Activated CD8-positive, alpha-beta memory T cell treated with anti-CD3 and anti-CD28 coated beads, Interleukin-2, amount 50 U/mL, for 48 hours (primary cell): Measurements from ENCODE around the gene DHX40.
"Not testable (repeated sequence)": the region's sequence is repeated elsewhere in the genome, so short reads cannot be mapped to it uniquely, and the experiment has no call there.

Experiments used
- DNase-seq: peaks from one replicate; pipeline ENCODE4 v3.0.0-alpha.2; 2020

DHX40 gene

DNA sequence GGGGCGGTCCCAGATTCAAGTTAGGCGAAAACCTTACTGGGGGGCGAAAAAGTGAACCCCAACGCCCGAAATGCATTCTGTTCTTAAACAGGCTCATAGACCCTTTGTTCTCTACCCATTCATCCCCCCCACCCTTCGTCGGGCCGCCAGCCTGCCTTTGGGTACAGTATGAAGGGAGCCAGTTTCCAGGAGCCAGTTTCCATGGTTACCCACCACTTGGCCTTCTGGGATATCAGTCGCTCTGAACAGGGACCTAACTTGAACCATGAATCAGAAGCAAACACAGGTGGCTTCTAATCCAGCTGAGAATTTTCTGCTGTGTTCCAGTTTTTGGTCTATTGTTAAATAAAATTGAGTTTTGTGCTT is 532 bp downstream of the DHX40 start:
- peak; percentile 72 for DNase-seq

DNA sequence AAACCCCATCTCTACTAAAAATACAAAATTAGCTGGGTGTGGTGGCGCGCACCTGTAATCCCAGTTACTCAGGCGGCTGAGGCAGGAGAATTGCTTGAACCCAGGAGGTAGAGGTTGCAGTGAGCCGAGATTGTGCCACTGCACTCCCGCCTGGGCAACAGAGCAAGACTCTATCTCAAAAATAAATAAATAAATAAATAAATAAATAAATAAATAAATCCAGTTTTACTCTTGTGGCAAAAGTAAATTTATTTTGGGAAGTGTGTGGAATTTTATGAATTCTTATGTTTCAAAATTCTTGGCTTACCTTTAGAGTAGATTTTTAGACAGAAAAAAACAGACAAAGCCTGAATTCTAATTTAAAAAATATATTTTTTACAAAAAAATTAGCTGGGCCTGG is 3.7 kb downstream of the DHX40 start:
- not testable (repeated sequence) for DNase-seq

DNA sequence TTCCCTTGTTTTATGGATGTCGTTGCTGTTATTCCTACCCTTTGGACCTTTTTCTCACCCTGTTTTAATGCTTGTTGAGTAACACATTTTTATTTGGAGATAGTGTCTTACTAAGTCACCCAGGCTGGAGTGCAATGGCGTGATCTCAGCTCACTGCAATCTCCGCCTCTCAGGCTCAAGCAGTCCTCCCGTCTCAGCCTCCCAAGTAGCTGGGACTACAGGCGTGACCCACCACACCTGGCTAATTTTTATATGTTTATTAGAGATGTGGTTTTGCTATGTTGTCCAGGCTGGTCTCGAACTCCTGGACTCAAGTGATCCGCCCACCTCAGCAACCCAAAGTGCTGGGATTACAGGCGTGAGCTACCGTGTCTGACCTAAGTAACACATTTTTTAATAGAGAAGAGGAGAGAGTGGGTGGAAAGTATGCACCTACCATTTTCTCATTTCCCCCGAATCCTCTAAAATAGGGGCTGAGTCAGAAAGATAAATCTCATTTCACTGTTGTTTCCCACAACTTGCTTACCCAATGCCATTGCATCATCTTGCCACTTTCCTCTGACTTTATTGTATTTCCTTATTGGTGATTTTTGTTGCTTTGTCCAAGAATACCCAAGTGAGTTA is 7.0 kb downstream of the DHX40 start:
- DNase-seq = no peak

DNA sequence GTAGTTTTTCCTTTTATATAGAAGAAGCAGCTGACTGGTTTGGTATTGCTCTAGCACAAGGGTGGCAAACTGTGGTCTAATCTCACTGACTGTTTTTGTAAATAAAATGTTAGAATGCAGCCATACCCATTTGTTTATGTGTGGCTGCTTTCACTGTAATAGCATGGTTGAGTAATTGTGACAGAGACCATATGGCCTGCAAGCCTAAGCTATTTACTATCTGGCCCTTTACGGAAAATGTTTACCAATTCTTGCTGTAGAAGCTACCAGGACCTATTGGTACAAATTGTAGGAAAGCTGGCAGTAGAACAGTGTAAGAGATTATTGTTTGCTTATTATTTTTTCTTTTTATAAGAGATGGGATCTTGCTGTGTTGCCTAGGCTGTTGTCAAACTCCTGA is 18.8 kb downstream of the DHX40 start:
- not testable (repeated sequence) for DNase-seq

GRCh38 chr17:59600169-59600568 is 34.8 kb downstream of the DHX40 start:
- no peak for DNase-seq

- DNase-seq = no peak
These were observed 35.7 kb downstream of the DHX40 start for GRCh38 chr17:59601130-59601529.

DNA sequence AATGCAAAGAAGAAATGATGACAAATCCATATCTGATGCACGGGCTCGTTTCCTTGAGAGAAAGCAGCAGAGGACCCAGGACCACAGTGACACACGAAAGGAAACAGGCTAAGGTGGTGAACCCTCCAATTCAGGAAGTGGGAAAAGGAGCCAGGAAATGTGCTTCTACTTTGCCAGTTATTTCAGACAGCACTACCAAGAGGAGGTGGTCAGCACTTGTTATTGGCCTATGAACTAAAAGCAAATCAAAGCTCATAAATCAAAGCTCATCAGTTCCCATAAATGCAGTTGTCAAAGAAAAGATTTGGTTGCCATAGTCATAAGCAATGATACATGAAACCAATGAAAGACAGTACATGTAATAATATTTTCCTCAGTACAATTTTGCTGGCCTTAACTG is 41.7 kb downstream of the DHX40 start:
- no peak for DNase-seq

DNA sequence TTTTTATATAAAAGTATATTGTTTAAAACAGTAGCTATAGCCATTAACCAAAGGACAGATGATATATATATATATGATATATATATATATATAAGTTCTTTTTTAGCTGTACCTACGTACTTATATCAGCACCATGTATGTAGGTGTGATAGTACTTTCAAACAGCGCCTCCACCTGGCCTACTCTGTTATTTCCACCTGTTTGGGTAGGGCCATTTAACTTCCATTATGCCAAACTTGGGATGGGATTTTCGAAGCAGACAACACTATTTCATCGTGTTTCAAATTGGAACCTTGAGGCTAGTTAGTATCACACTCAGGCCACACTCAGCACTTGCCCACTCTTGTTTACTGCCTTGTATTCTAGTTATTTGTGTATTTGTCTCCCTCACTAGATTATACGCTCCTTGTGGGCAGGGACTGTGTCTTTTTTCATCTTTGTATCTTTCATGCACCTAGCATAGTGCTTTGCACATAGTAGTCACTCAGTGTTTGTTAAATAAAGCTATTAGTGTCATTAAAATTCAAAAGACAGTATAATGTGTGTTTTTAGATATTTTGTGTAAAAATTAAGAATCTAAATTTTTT is 42.5 kb downstream of the DHX40 start:
- peak; percentile 60 for DNase-seq

DNA sequence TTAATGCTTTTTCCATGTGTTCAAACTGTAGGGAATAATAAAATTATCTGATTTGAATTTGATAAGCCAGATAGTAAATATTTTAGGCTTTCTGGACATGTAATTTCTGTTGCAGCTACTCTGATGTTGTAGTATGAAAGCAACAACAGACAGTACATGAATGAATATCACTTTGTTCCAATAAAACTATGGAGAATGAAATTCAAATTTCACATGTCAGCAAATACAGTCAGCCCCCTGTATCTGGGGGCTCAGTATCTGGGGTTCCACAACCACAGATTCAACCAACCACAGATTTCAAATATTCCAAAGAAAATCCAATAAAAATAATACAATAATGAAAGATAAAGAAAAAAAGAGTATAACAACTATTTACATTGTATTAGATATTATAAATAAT is 46.1 kb downstream of the DHX40 start:
- no peak for DNase-seq

- DNase-seq = no peak
These were observed 51.0 kb downstream of the DHX40 start for GRCh38 chr17:59616253-59616920.

DNA sequence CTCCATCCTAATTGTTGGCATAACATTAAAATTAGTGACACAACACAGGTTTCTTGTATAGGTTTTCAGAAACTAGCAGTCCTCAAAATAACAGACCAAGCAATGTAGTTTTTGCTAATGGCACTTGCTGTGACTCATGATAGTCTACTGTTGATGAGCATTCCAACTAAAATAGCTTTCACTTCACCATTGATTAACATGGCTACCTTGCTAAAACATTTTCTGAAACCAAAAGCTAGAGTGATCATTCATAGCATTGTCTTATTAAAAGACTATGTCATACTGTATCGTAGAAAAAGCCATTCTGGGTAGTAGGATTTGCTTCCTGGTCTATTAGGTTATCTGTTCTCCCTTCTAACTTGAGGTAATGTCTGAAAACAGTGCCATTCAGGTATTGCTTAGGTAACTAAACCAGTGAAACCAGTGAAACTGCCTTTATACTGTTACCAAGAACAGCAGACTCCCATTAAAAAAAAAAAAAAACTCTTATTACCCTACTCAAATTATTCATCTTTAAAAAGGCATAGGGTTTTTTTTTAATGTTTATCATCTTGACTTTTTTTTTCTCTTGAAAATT is 51.8 kb downstream of the DHX40 start:
- no peak for DNase-seq

DNA sequence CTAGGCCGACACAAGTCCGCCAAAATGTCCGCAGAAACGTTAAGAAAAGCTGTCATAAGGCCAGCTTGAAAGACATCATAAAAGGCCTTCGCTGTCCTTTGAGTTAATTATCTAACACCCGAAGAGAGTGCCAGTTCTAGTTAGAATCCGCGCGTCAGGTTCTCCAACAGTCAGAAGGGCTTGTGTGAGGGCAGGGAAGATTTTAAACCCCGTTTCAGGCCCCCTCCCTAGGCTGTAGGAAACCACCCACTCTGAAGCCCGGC is 53.6 kb downstream of the DHX40 start:
- no peak for DNase-seq

DNA sequence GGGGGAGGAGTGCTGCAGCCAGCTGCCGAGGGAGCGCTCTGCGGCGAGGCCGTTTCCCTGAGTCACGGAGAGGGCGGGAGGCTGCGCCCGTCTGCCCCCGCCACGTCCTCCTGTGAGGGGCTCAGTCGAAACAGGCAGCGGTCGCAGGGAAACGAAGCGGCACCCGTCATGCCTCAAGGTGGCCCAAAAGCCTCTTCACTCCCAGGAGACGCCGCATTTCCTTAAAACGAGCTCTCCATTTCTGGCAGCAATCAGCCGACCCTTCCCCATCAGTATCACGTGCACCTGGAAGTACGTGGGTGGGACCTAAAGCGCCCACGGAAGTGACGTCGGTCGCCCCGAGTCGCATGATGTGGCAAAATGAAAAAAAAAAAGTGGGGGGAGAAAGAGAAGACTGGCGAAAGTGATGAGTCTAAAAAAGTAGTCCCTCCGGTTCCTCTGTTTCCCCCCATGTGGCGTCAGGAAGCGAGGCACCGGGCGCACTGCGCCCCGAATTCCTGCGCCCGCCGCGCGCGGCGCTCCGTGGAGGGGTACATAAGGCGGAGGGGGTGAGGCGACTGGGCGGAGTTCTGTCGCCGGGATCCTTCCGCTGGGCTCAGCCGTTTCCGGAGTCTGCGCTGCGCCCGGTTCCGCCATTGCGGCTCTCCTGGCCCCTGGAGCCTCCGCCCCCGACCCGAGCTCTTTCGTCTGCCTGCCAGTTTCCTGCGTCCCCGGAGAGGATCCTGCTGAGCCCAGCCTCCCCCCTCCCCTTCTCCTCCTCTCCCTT is 54.1 kb downstream of the DHX40 start, which contains the start of gene CLTC:
CLTC (plus strand) TSS at position 598 of the 766 bp plus-strand sequence. CDS start 237 bp downstream, outside the sequence.
- peak; percentile 95 for DNase-seq

GRCh38 chr17:59620064-59620359 is 54.6 kb downstream of the DHX40 start:
- DNase-seq = no peak

DNA sequence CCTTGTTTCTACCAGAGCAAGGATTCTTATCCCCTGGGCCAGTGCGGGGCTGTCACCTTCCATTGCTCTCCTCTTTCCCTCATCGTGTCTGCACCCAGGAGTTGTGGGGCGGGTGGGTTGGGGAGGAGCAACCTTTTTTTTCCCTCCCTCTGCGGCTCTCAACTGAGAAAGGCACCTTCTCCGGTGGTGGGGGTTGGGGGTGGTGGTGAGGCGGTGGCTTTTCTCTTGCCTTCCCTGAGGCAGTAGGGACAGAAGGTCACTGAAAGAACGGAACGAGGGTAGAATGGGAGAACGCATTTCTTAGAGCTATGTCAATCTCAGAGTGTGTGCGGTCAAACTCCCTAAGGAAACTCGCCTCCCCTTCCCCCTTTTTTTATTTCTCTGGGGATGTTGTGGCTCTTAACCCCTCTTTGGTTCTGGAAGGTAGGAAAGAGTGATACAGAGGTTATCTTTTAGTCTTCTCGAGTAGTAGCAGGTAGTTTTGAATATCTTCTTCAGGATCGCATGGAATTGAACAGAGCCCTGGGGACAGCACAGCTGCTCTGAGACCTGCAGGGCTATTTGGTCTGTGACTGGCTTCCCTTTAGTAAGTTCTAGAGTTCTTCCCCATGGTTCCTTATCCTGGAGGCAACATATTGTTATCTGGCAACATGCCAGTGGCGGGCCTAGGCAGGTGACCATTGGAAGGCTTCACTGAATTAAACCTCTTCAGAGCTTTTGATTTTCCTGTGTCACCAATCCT is 55.3 kb downstream of the DHX40 start:
- peak; percentile 66 for DNase-seq

GRCh38 chr17:59621771-59622170 is 56.4 kb downstream of the DHX40 start:
- DNase-seq = no peak

- DNase-seq = no peak
These were observed 57.7 kb downstream of the DHX40 start for GRCh38 chr17:59623151-59623550.

DNA sequence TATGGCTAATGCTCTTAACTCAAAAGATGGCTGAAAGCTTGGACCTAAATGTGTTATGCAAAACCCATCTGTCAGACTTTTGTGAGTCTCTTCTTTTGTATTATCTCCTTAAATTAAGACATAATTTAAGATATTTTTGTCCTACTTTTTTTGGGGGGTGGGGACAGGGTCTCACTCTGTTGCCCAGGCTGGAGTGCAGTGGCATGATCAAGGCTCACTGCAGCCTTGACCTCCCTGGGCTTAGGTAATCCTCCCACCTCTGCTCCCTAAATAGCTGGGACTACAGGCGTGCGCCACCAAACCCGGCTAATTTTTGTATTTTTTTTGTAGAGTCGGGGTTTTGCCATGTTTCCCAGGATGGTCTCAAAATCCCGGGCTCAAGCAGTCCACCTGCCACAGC is 61.3 kb downstream of the DHX40 start:
- no peak for DNase-seq

- DNase-seq = no peak
These were observed 61.9 kb downstream of the DHX40 start for GRCh38 chr17:59627274-59627673.

DNA sequence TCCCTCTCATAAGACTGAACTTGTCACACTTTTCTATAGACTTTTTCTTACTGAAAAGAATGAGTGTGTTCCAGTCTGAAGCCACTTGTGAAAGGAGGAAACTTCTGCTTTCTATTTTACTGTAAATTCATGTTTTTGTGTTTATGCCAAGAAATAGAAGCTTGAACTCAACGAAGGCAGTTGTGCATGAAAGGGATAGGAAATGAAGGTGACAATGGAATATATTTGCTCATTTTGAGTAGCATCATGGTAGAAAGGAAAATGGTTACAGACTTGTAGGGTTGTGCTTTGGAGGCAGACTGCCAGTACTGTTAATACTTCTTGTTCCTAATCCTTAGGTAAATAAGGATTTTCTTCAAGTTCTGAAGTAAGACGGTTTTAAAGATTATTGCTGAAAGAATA is 62.4 kb downstream of the DHX40 start:
- no peak for DNase-seq

- no peak for DNase-seq
These were observed 63.8 kb downstream of the DHX40 start for GRCh38 chr17:59629174-59629573.

DNA sequence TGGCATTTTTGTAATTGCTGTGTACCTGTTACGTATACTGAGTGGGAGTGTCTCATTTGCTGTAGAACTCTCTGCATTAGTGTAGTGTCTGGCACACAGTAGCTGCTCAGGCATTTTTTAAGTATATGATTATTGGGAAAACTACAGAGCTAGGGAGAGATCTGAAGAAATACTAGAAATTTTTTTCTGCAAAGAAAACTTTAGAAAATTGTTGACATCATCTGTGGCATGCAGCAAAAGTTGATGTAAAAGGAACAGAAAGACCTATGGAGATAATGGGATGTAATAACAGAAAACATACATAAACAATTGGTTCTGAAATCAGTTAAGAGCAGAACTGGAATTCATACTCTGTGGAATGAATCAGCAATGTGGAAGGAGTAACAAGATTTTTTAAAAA is 65.9 kb downstream of the DHX40 start:
- DNase-seq = no peak

DNA sequence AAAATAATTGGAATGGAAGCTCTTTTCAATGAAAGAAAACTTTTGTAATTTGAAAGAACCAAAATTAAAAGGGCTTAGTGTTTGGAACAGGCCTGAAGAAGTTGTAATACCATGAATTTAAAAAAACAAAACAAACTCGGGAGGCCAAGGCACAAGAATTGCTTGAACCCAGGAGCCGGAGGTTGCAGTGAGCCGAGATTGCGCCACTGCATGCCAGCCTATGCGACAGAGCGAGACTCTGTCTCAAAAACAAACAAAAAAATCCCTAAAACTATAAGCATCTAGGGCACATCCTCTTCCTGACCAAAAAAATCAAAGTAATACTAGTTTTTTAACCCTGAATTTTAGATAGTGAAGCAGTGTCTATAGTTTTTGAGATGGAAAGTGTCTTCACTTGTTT is 67.0 kb downstream of the DHX40 start:
- no peak for DNase-seq
